ENCODE data around the gene BPIFB3. TPM values are rescaled to one million over a fixed set of nuclear protein-coding genes. Genes with fewer than 3 reads are reported as not detected.

BPIFB3 gene
- total and polyA plus RNA-seq, 2 of the 13 experiments (the other 11 are each of a cell fraction or from before 2014, with no cell fraction given): 0.09 TPM; not detected in 1

GRCh38 chr20:33005132-33005566 is 48.6 kb upstream of the BPIFB3 start (continued):
- TF ChIP-seq, protein P1, sequence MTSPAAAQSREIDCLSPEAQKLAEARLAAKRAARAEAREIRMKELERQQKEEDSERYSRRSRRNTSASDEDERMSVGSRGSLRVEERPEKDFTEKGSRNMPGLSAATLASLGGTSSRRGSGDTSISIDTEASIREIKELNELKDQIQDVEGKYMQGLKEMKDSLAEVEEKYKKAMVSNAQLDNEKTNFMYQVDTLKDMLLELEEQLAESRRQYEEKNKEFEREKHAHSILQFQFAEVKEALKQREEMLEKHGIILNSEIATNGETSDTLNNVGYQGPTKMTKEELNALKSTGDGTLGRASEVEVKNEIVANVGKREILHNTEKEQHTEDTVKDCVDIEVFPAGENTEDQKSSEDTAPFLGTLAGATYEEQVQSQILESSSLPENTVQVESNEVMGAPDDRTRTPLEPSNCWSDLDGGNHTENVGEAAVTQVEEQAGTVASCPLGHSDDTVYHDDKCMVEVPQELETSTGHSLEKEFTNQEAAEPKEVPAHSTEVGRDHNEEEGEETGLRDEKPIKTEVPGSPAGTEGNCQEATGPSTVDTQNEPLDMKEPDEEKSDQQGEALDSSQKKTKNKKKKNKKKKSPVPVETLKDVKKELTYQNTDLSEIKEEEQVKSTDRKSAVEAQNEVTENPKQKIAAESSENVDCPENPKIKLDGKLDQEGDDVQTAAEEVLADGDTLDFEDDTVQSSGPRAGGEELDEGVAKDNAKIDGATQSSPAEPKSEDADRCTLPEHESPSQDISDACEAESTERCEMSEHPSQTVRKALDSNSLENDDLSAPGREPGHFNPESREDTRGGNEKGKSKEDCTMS (CRISPR knock-in tag; conservative IDR thresholded peaks at IDR 0.05): 0 out of 2 replicates have a peak, but pooled peaks have one; percentile 36
- 0 out of 2 replicates have a peak, but pooled peaks have one; percentile 41 for TF ChIP-seq BRD4 (CRISPR knock-in tag; IDR thresholded peaks at IDR 0.05)
- 0 out of 2 replicates have a peak, but pooled peaks have one; percentile 57 for TF ChIP-seq AKAP8 (CRISPR knock-in tag; IDR thresholded peaks at IDR 0.05)
- TF ChIP-seq ZNF451 (CRISPR knock-in tag; IDR thresholded peaks at IDR 0.05): no peak
- no peak for TF ChIP-seq ZNF382 (CRISPR knock-in tag; IDR thresholded peaks at IDR 0.05; ENCODE audit: borderline replicate concordance)
- TF ChIP-seq ZBTB46 (CRISPR knock-in tag; IDR thresholded peaks at IDR 0.05; ENCODE audit: borderline replicate concordance): 0 out of 2 replicates have a peak, but pooled peaks have one; percentile 20
- no peak for TF ChIP-seq NCOA2 (CRISPR knock-in tag; IDR thresholded peaks at IDR 0.05)
- TF ChIP-seq, protein P2, sequence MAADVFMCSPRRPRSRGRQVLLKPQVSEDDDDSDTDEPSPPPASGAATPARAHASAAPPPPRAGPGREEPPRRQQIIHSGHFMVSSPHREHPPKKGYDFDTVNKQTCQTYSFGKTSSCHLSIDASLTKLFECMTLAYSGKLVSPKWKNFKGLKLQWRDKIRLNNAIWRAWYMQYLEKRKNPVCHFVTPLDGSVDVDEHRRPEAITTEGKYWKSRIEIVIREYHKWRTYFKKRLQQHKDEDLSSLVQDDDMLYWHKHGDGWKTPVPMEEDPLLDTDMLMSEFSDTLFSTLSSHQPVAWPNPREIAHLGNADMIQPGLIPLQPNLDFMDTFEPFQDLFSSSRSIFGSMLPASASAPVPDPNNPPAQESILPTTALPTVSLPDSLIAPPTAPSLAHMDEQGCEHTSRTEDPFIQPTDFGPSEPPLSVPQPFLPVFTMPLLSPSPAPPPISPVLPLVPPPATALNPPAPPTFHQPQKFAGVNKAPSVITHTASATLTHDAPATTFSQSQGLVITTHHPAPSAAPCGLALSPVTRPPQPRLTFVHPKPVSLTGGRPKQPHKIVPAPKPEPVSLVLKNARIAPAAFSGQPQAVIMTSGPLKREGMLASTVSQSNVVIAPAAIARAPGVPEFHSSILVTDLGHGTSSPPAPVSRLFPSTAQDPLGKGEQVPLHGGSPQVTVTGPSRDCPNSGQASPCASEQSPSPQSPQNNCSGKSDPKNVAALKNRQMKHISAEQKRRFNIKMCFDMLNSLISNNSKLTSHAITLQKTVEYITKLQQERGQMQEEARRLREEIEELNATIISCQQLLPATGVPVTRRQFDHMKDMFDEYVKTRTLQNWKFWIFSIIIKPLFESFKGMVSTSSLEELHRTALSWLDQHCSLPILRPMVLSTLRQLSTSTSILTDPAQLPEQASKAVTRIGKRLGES (CRISPR knock-in tag; IDR thresholded peaks at IDR 0.05; ENCODE audit: borderline replicate concordance): 0 out of 2 replicates have a peak, but pooled peaks have one; percentile 48
- TF ChIP-seq ZNF3 (CRISPR knock-in tag; IDR thresholded peaks at IDR 0.05): 0 out of 2 replicates have a peak, but pooled peaks have one; percentile 35
- TF ChIP-seq SP140L (CRISPR knock-in tag; IDR thresholded peaks at IDR 0.05; ENCODE audit: borderline replicate concordance): peak; percentile 21; the same call in 1 of the 2 replicates
- 0 out of 2 replicates have a peak, but pooled peaks have one; percentile 46 for TF ChIP-seq SPEN (CRISPR knock-in tag; IDR thresholded peaks at IDR 0.05; ENCODE audit: low read depth)
- TF ChIP-seq CERS6 (CRISPR knock-in tag; IDR thresholded peaks at IDR 0.05): peak; percentile 31; the same call in 1 of the 2 replicates
- TF ChIP-seq GFI1 (CRISPR knock-in tag; IDR thresholded peaks at IDR 0.05; ENCODE audit: borderline replicate concordance): no peak
- TF ChIP-seq ZNF331 (CRISPR knock-in tag; IDR thresholded peaks at IDR 0.05): no peak
- no peak for TF ChIP-seq SYNCRIP (IDR thresholded peaks at IDR 0.05; ENCODE audit: insufficient read depth, low read depth, low read length)
- no peak for TF ChIP-seq RFX5 (IDR thresholded peaks at IDR 0.05; ENCODE audit: low read depth, low read length)
- no peak for TF ChIP-seq ZBTB38 (CRISPR knock-in tag; IDR thresholded peaks at IDR 0.05)
- TF ChIP-seq ZFP90 (CRISPR knock-in tag; IDR thresholded peaks at IDR 0.05; ENCODE audit: borderline replicate concordance): no peak
- TF ChIP-seq BRCA1 (CRISPR knock-in tag; IDR thresholded peaks at IDR 0.05): 0 out of 2 replicates have a peak, but pooled peaks have one; percentile 23
- TF ChIP-seq IRF2 (CRISPR knock-in tag; IDR thresholded peaks at IDR 0.05): no peak
- TF ChIP-seq ZNF780A (CRISPR knock-in tag; IDR thresholded peaks at IDR 0.05): no peak
- TF ChIP-seq ZNF12 (CRISPR knock-in tag; IDR thresholded peaks at IDR 0.05): no peak
- 0 out of 2 replicates have a peak, but pooled peaks have one; percentile 6 for TF ChIP-seq NFYC (CRISPR knock-in tag; IDR thresholded peaks at IDR 0.05)
